ENCODE data around the gene ALKBH5.

ALKBH5 gene

DNA sequence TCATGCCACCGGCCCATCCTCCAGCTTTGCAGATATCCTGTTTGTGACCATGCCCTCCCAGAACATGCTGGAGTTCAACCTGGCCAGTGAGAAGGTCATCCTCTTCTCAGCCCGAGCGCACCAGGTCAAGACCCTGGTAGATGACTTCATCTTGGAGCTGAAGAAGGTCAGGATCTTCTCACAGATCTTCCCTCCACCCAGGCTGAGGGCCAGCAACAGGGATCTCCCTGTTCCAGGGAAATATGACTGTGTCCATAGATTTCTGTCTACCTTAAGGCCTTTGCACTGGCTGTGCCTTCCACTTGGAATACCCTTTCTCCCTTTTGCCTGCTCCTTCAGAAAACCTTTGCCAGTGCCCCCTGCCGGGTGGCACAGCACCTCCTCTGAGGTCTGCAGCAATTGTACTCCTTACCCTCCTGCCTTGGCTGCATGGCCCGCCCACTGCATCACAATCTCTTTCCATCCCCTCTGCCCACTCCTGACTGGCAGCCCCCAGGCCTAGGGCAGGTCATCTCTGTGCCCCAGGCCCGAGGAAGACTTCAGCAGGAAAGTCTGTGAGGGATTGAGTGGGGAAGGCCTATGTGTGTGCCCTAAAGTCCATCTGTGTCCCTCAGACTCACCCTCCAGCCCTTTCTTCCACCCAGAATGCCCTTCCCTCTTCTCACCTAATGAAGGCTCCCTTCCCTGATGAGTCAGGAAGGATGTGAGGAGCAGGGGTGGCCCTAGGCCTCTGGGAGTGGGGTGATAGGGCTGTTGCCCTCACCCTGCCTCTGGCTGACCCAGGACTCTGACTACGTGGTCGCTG lies 27.3 kb upstream of the ALKBH5 start:
- Histone ChIP-seq H3K4me3 (ENCODE audit: low read length) (no peak overlapping the region), H3K36me3 (ENCODE audit: control insufficient read depth, low read length) (no peaks in the 10 kb centered on the region), H3F3A (ENCODE audit: control insufficient read depth, insufficient read depth) (no peaks in the 10 kb centered on the region; the same call in 1 of the 2 replicates), H3K4me2 (ENCODE audit: low read length) (no peak overlapping the region), H3K4me1 (ENCODE audit: control insufficient read depth, low read length) (peaks cover 23% of the 10 kb centered on the region), H3K27me3 (ENCODE audit: control insufficient read depth, low read length) (no peaks in the 10 kb centered on the region; the same call in 1 of the 2 replicates), H3K9me2 (replicated peaks; ENCODE audit: control insufficient read depth, low read length) (no peaks in the 10 kb centered on the region), H4K20me1 (ENCODE audit: control insufficient read depth, insufficient read depth, low read depth, low read length) (no peaks in the 10 kb centered on the region), H3K79me2 (ENCODE audit: control insufficient read depth, low read length) (no peaks in the 10 kb centered on the region), H3K27ac (ENCODE audit: low read depth, low read length) (no peak overlapping the region), H3K9me3 (ENCODE audit: control insufficient read depth, insufficient read depth, low read length) (no peaks in the 10 kb centered on the region)
- TF ChIP-seq EZH2phosphoT487 (IDR thresholded peaks at IDR 0.05; ENCODE audit: borderline replicate concordance, low read length), result no peak
- TF ChIP-seq, protein P1, sequence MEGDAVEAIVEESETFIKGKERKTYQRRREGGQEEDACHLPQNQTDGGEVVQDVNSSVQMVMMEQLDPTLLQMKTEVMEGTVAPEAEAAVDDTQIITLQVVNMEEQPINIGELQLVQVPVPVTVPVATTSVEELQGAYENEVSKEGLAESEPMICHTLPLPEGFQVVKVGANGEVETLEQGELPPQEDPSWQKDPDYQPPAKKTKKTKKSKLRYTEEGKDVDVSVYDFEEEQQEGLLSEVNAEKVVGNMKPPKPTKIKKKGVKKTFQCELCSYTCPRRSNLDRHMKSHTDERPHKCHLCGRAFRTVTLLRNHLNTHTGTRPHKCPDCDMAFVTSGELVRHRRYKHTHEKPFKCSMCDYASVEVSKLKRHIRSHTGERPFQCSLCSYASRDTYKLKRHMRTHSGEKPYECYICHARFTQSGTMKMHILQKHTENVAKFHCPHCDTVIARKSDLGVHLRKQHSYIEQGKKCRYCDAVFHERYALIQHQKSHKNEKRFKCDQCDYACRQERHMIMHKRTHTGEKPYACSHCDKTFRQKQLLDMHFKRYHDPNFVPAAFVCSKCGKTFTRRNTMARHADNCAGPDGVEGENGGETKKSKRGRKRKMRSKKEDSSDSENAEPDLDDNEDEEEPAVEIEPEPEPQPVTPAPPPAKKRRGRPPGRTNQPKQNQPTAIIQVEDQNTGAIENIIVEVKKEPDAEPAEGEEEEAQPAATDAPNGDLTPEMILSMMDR (IDR thresholded peaks at IDR 0.05; ENCODE audit: low read depth, low read length, poor library complexity, severe bottlenecking), result no peak

DNA sequence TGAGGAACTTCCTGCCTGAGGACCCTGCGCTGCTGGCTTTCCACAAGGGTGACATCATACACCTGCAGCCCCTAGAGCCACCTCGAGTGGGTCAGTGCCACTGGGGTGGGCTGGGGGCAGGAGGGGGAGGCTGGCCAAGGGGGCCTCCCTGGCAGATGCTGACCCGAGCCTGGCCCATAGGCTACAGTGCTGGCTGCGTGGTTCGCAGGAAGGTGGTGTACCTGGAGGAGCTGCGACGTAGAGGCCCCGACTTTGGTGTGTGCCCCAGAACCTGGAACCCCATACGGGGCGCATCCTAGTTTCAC lies 26.7 kb upstream of the ALKBH5 start:
- Histone ChIP-seq H3K4me1 (ENCODE audit: control insufficient read depth, low read length) (peaks cover 23% of the 10 kb centered on the region), H3K79me2 (ENCODE audit: control insufficient read depth, low read length) (no peaks in the 10 kb centered on the region), H3K36me3 (ENCODE audit: control insufficient read depth, low read length) (no peaks in the 10 kb centered on the region)

DNA sequence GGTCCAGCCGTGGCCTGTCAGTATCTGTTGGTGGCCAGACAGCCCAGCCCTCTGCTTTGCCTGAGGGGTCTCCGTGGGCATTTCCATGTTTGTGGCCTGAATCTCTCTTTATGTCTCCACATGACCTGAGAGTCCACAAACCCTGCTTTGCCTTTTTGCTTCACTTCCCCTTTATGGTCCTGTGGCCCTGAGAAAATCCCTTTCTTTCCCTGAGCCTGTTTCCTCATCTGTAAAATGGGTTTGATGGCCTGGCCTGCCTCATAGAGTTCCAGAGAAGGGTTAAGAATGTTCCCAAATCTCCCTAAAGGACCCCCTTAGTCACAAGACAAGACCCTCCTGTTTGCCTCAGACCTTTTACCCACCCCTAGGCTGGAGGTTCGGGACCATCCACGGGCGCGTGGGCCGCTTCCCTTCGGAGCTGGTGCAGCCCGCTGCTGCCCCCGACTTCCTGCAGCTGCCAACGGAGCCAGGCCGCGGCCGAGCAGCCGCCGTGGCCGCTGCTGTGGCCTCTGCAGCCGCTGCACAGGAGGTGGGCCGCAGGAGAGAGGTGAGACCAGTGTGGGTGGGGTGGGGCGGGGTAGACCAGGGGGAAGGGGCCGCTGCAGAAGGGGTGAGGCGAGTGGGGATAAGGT lies 26.2 kb upstream of the ALKBH5 start:
- no peaks in the 10 kb centered on the region for H4K20me1 ChIP-seq (ENCODE audit: control insufficient read depth, insufficient read depth, low read depth, low read length)
- H3K9me3 ChIP-seq (ENCODE audit: control insufficient read depth, insufficient read depth, low read length), result no peaks in the 10 kb centered on the region
- H3K79me2 ChIP-seq (ENCODE audit: control insufficient read depth, low read length), result no peaks in the 10 kb centered on the region
- TF ChIP-seq, protein P1 (IDR thresholded peaks at IDR 0.05; ENCODE audit: low read depth, low read length, poor library complexity, severe bottlenecking), result no peak
- TF ChIP-seq EZH2phosphoT487 (IDR thresholded peaks at IDR 0.05; ENCODE audit: borderline replicate concordance, low read length), result no peak
- no peaks in the 10 kb centered on the region; the same call in 1 of the 2 replicates for H3F3A ChIP-seq (ENCODE audit: control insufficient read depth, insufficient read depth)
- no peak overlapping the region for H3K27ac ChIP-seq (ENCODE audit: low read depth, low read length)
- H3K4me2 ChIP-seq (ENCODE audit: low read length), result peak overlapping the region; percentile 87
- no peaks in the 10 kb centered on the region for H3K36me3 ChIP-seq (ENCODE audit: control insufficient read depth, low read length)
- H3K27me3 ChIP-seq (ENCODE audit: control insufficient read depth, low read length), result peaks cover 3% of the 10 kb centered on the region; the same call in 1 of the 2 replicates
- H3K9me2 ChIP-seq (replicated peaks; ENCODE audit: control insufficient read depth, low read length), result no peaks in the 10 kb centered on the region
- H3K4me1 ChIP-seq (ENCODE audit: control insufficient read depth, low read length), result peaks cover 23% of the 10 kb centered on the region
- no peak overlapping the region for H3K4me3 ChIP-seq (ENCODE audit: low read length)

More for the DNA sequence above, 26.7 kb upstream of the ALKBH5 start:
- Histone ChIP-seq H3K9me2 (replicated peaks; ENCODE audit: control insufficient read depth, low read length) (no peaks in the 10 kb centered on the region), H3K27ac (ENCODE audit: low read depth, low read length) (no peak overlapping the region), H3F3A (ENCODE audit: control insufficient read depth, insufficient read depth) (no peaks in the 10 kb centered on the region; the same call in 1 of the 2 replicates), H3K4me3 (ENCODE audit: low read length) (no peak overlapping the region), H3K27me3 (ENCODE audit: control insufficient read depth, low read length) (peaks cover 2% of the 10 kb centered on the region; the same call in 1 of the 2 replicates), H3K4me2 (ENCODE audit: low read length) (no peak overlapping the region), H3K9me3 (ENCODE audit: control insufficient read depth, insufficient read depth, low read length) (no peaks in the 10 kb centered on the region), H4K20me1 (ENCODE audit: control insufficient read depth, insufficient read depth, low read depth, low read length) (no peaks in the 10 kb centered on the region)
- TF ChIP-seq EZH2phosphoT487 (IDR thresholded peaks at IDR 0.05; ENCODE audit: borderline replicate concordance, low read length), result no peak
- TF ChIP-seq, protein P1 (IDR thresholded peaks at IDR 0.05; ENCODE audit: low read depth, low read length, poor library complexity, severe bottlenecking), result no peak
